H1 (cell line): ENCODE results near the gene TBC1D16. TPM values are rescaled to one million over a fixed set of nuclear protein-coding genes. Genes with fewer than 3 reads are reported as not detected.

Source experiments
- CTCF ChIA-PET: fragments of 300-600 bp; sonication (Branson Sonifier 250); formaldehyde crosslinking; loops from one replicate; lab custom pipeline; 2021; ENCODE audit not compliant: partially characterized antibody; lab: Charles Lee
- POLR2A ChIA-PET: fragments of 300-600 bp; sonication (Branson Sonifier 250); formaldehyde crosslinking; loops from one replicate; lab custom pipeline; 2021; ENCODE audit warnings: inconsistent platforms; ENCODE audit not compliant: partially characterized antibody; lab: Charles Lee
- DNase-seq, 2 experiments: peaks; one replicate each; pipeline versions ENCODE4 v3.0.0 to v3.0.0-alpha.2; 2010 to 2022; ENCODE audit warnings: low spot score in 2 of 2, low read depth in 1 of 2, mixed read lengths in 1 of 2
- FAIRE-seq: peaks from 2 replicates; lab custom pipeline; 2011; peaks lifted over from hg19 to GRCh38; lab: Jason Lieb, UNC
- H2AFZ ChIP-seq: 2 replicates; pipeline ENCODE4 v1.8.1; 2012; ENCODE audit warnings: low read length, inconsistent platforms
- H2AK5ac ChIP-seq: 2 replicates; pipeline ENCODE4 v1.6.1; 2013; ENCODE audit warnings: low read depth, low read length
- H2BK120ac ChIP-seq: replicated peaks from 2 replicates; pipeline ENCODE3; 2013; ENCODE audit warnings: low read depth, low read length, inconsistent platforms
- H2BK12ac ChIP-seq: 2 replicates; pipeline ENCODE4 v1.6.1; 2013; ENCODE audit warnings: low read depth, low read length
- H2BK15ac ChIP-seq: 2 replicates; pipeline ENCODE4 v1.6.1; 2013; ENCODE audit warnings: low read length
- H2BK20ac ChIP-seq: 2 replicates; pipeline ENCODE4 v1.6.1; 2013; ENCODE audit warnings: low read length
- H2BK5ac ChIP-seq: 2 replicates; pipeline ENCODE4 v1.6.1; 2013; ENCODE audit warnings: low read depth, low read length
- H3K14ac ChIP-seq: 2 replicates; pipeline ENCODE4 v1.6.1; 2013; ENCODE audit warnings: inconsistent platforms; ENCODE audit not compliant: insufficient read length
- H3K18ac ChIP-seq: 2 replicates; pipeline ENCODE4 v1.6.1; 2013; ENCODE audit warnings: low read length; ENCODE audit errors: extremely low read depth
- H3K23ac ChIP-seq: 2 replicates; pipeline ENCODE4 v1.6.1; 2013; ENCODE audit warnings: inconsistent platforms; ENCODE audit not compliant: insufficient read length
- H3K23me2 ChIP-seq: 2 replicates; pipeline ENCODE4 v1.6.1; 2013; ENCODE audit warnings: low read depth, low read length
- H3K27ac ChIP-seq: 2 replicates; pipeline ENCODE4 v1.6.1; 2011; ENCODE audit warnings: low read depth, low read length, inconsistent platforms
- H3K27me3 ChIP-seq, 4 experiments: replicated peaks in 1 of 4; 1 replicate in 1 of 4; 2 replicates in 3 of 4; pipeline versions ENCODE4 v1.6.1 to v1.8.1; 2011 to 2013; ENCODE audit warnings: low read length in 3 of 4, mild to moderate bottlenecking in 3 of 4, inconsistent platforms in 2 of 4, mixed read lengths in 2 of 4, moderate library complexity in 1 of 4; ENCODE audit not compliant: control insufficient read depth in 3 of 4, insufficient read depth in 3 of 4; ENCODE audit errors: extremely low read depth in 1 of 4
- H3K36me3 ChIP-seq, 4 experiments: 2 replicates each; pipeline versions ENCODE4 v1.6.1 to v1.8.1; 2011 to 2013; ENCODE audit warnings: mild to moderate bottlenecking in 4 of 4, low read length in 3 of 4, moderate library complexity in 2 of 4, control low read depth in 1 of 4, inconsistent platforms in 1 of 4; ENCODE audit not compliant: insufficient read depth in 4 of 4, control insufficient read depth in 2 of 4
- H3K4ac ChIP-seq: replicated peaks from 2 replicates; pipeline ENCODE3; 2013; ENCODE audit warnings: low read length, low read depth, mixed read lengths, inconsistent platforms; ENCODE audit not compliant: insufficient read length
- H3K4me1 ChIP-seq, 4 experiments: replicated peaks in 1 of 4; 1 replicate in 1 of 4; 2 replicates in 3 of 4; pipeline versions ENCODE4 v1.6.1 to v1.8.1; 2011 to 2013; ENCODE audit warnings: low read length in 3 of 4, inconsistent platforms in 2 of 4, mixed read lengths in 1 of 4; ENCODE audit not compliant: insufficient read depth in 4 of 4, control insufficient read depth in 3 of 4
- H3K4me2 ChIP-seq, 2 experiments: 2 replicates each; pipeline versions ENCODE4 v1.6.1 to v1.8.1; 2011 to 2013; ENCODE audit warnings: low read depth in 2 of 2, low read length in 2 of 2, control low read depth in 1 of 2, inconsistent platforms in 1 of 2, mild to moderate bottlenecking in 1 of 2; ENCODE audit not compliant: insufficient read depth in 1 of 2
- H3K4me3 ChIP-seq, 4 experiments: fragments of 200-600, 300-600 bp in 1 of 4; sonication (generic), shearing (Covaris generic), sonication (Bioruptor Twin) in 1 of 4; 2 replicates each; pipeline versions ENCODE4 v1.5.1 to v1.8.1; 2011 to 2016; ENCODE audit warnings: low read length in 4 of 4, low read depth in 3 of 4, control low read depth in 2 of 4, inconsistent platforms in 2 of 4, mild to moderate bottlenecking in 2 of 4, mixed read lengths in 1 of 4, moderate library complexity in 1 of 4; ENCODE audit not compliant: insufficient read depth in 2 of 4; ENCODE audit errors: extremely low read depth in 1 of 4
- H3K56ac ChIP-seq: replicated peaks from 2 replicates; pipeline ENCODE3; 2013; ENCODE audit warnings: low read depth, mild to moderate bottlenecking, mixed read lengths, low read length, inconsistent platforms; ENCODE audit not compliant: insufficient read length
- H3K79me1 ChIP-seq: 2 replicates; pipeline ENCODE4 v1.6.1; 2013; ENCODE audit warnings: low read depth, low read length, control low read depth
- H3K79me2 ChIP-seq, 2 experiments: 2 replicates each; pipeline versions ENCODE4 v1.6.1 to v1.8.1; 2012 to 2013; ENCODE audit warnings: low read length in 2 of 2, mild to moderate bottlenecking in 2 of 2, inconsistent platforms in 1 of 2; ENCODE audit not compliant: insufficient read depth in 2 of 2, control insufficient read depth in 1 of 2
- H3K9ac ChIP-seq, 4 experiments: replicated peaks in 1 of 4; 1 replicate in 1 of 4; 2 replicates in 3 of 4; pipeline versions ENCODE4 v1.6.1 to v1.8.1; 2011 to 2013; ENCODE audit warnings: low read depth in 3 of 4, low read length in 3 of 4, control low read depth in 2 of 4, mild to moderate bottlenecking in 2 of 4, moderate library complexity in 2 of 4, inconsistent platforms in 1 of 4; ENCODE audit errors: extremely low read depth in 1 of 4
- H3K9me3 ChIP-seq, 2 experiments: 2 replicates each; pipeline versions ENCODE4 v1.6.1 to v1.8.1; 2012 to 2013; ENCODE audit warnings: mild to moderate bottlenecking in 2 of 2, moderate library complexity in 2 of 2, control low read depth in 1 of 2, inconsistent platforms in 1 of 2, low read depth in 1 of 2, low read length in 1 of 2, mixed read lengths in 1 of 2; ENCODE audit not compliant: insufficient read depth in 2 of 2
- H4K20me1 ChIP-seq, 2 experiments: replicated peaks in 1 of 2; 2 replicates each; pipeline versions ENCODE3 to v1.8.1; 2011 to 2013; ENCODE audit warnings: inconsistent platforms in 2 of 2, low read length in 2 of 2, mild to moderate bottlenecking in 1 of 2; ENCODE audit not compliant: insufficient read depth in 2 of 2, control insufficient read depth in 1 of 2
- H4K5ac ChIP-seq: 2 replicates; pipeline ENCODE4 v1.6.1; 2013; ENCODE audit warnings: low read length, low read depth, mixed read lengths, inconsistent platforms; ENCODE audit not compliant: insufficient read length
- H4K8ac ChIP-seq: 2 replicates; pipeline ENCODE4 v1.8.0; 2013; ENCODE audit warnings: mild to moderate bottlenecking, moderate library complexity, low read length, inconsistent platforms; ENCODE audit not compliant: insufficient read depth; ENCODE audit errors: extremely low read depth
- H4K91ac ChIP-seq: replicated peaks from 2 replicates; pipeline ENCODE3; 2013; ENCODE audit warnings: low read length, mixed read lengths, inconsistent platforms; ENCODE audit not compliant: insufficient read length
- ASH2L ChIP-seq: fragments of 200-600, 300-600 bp; sonication (generic); IDR thresholded peaks from one replicate; pipeline ENCODE4 v1.7.1; 2017; ENCODE audit warnings: low read length
- CTCF ChIP-seq, 3 experiments: IDR thresholded peaks; 1 replicate in 2 of 3; 2 replicates in 1 of 3; pipeline versions ENCODE4 v1.5.1 to v1.6.1; 2011; ENCODE audit warnings: low read length in 3 of 3, mild to moderate bottlenecking in 3 of 3, inconsistent platforms in 2 of 3, low read depth in 1 of 3, moderate library complexity in 1 of 3; ENCODE audit not compliant: insufficient read depth in 1 of 3; ENCODE audit errors: control extremely low read depth in 1 of 3
- NANOG ChIP-seq: IDR thresholded peaks from 2 replicates; pipeline ENCODE4 v1.6.1; 2011; ENCODE audit warnings: low read length, low read depth, mild to moderate bottlenecking, inconsistent platforms; ENCODE audit not compliant: insufficient read depth, poor library complexity, severe bottlenecking
- RBBP5 ChIP-seq: IDR thresholded peaks from 2 replicates; pipeline ENCODE4 v1.7.1; 2012; ENCODE audit warnings: low read depth, mild to moderate bottlenecking, inconsistent platforms, low read length, moderate library complexity, borderline replicate concordance
- RFX5 ChIP-seq: IDR thresholded peaks from 2 replicates; pipeline ENCODE4 v1.6.1; 2011; ENCODE audit warnings: low read depth, low read length, improper control_type of control experiment, borderline replicate concordance
- SP1 ChIP-seq: IDR thresholded peaks from 2 replicates; pipeline ENCODE4 v1.6.1; 2011; ENCODE audit warnings: low read depth, low read length
- SRF ChIP-seq: IDR thresholded peaks from 2 replicates; pipeline ENCODE4 v1.6.1; 2011; ENCODE audit warnings: mild to moderate bottlenecking, low read depth, low read length, moderate library complexity
- TEAD4 ChIP-seq: IDR thresholded peaks from 2 replicates; pipeline ENCODE4 v1.6.1; 2012; ENCODE audit warnings: low read depth, low read length, inconsistent platforms, mixed read lengths
- WGBS, 2 experiments: shearing (Covaris generic) in 1 of 2; methylation state at CpG; one replicate each; pipeline versions ENCODE4 v1.1.6 to v1.1.7; 2013 to 2015; ENCODE audit warnings: low lambda C conversion rate in 2 of 2, mixed read lengths in 2 of 2, inconsistent platforms in 1 of 2, low coverage in 1 of 2, missing lambda C conversion rate in 1 of 2; ENCODE audit not compliant: insufficient replicate concordance in 2 of 2, insufficient coverage in 1 of 2, insufficient read length in 1 of 2; ENCODE audit errors: extremely low coverage in 1 of 2, missing lambda C conversion rate in 1 of 2; 5-methylcytosine and 5-hydroxymethylcytosine counted together
- polyA plus RNA-seq, 7 experiments: library from polyadenylated mRNA; depleted of rRNA in 3 of 7; stranded (reverse) in 5 of 7; unstranded in 2 of 7; fragments of >200 nt in 5 of 7; fragments of 200-250 nt in 2 of 7; gene quantifications; 1 replicate in 5 of 7; 2 replicates in 1 of 7; 4 replicates in 1 of 7; pipeline versions ENCODE4 v1.2.1 to v1.2.3, GENCODE V29; 2011 to 2013; ENCODE audit warnings: missing spikeins in 2 of 7, mixed read lengths in 2 of 7
- total RNA-seq: library from RNA; stranded (reverse); fragmentation: NEBNext Ultra II Directional; extraction: Animal tissue kit (Norgen Biotek cat#: 25700); gene quantifications from 2 replicates; pipeline ENCODE4 v1.2.1, GENCODE V29; 2021

TBC1D16 gene
- total and polyA plus RNA-seq, 2 of the 8 experiments (the other 6 are each of a cell fraction or from before 2014, with no cell fraction given) = 21.1 to 109 TPM

DNA sequence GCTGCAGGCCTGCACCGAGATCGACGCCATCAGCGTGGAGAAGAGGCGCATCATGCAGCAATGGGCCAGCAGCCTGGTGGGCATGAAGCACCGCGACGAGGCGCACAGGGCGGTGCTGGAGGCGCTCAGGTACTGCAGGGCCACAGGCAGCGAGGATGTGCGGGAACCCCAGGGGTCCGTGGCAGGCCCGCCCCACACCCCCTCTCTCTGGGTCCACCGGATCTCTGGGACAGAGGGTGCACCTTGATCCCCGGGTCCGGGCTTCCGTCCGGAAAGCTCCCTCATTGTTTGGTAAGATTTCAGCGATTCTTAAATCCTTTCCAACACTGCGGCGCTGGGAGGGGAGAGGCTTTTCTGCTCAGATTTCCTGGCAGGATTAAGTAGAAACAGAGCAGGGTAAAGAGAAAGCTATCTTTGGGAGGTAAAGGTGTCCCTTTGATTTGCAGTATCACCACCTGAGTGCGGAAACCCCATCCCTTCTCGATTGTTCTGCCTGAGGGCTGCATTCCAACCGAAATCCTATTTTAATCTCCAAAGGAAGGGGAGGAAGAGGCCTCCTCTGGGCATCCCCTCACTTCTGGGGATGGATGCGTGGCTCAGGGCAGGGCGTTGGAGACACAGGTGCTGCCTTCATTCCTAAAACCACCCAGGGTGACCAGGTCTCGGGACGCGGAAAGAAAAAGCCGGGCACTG, 30.0 kb upstream of the TBC1D16 start:
- H3K56ac ChIP-seq = peak overlapping the region; percentile 36
- no peaks in the 10 kb centered on the region for H3K36me3 ChIP-seq
- H3K18ac ChIP-seq = peak overlapping the region; percentile 71
- no peaks in the 10 kb centered on the region for H3K27me3 ChIP-seq
- peak overlapping the region; percentile 21 for H2BK120ac ChIP-seq
- no peak overlapping the region for H3K9ac ChIP-seq
- peak overlapping the region in 2 of 4 experiments; percentile 7; a peak in 3 of 8 replicates for H3K4me3 ChIP-seq
- H3K4me2 ChIP-seq = peak overlapping the region; percentile 16 to 49; a peak in 3 of 4 replicates
- peak overlapping the region; percentile 63 for H4K91ac ChIP-seq
- H2AK5ac ChIP-seq = 0 out of 2 replicates have a peak overlapping the region, but pooled peaks have one; percentile 15
- WGBS, 2 experiments = 63% methylated on average over 32 of the region's 32 CpGs; no CpG with 5 or more reads in 1 of the 2 experiments
- H3K4ac ChIP-seq = peak overlapping the region; percentile 41
- H3K4me1 ChIP-seq = peaks cover 3 to 11% (median 6%) of the 10 kb centered on the region in 4 experiments; a peak in 6 of 7 replicates
- no peak overlapping the region; the same call in 1 of the 2 replicates for H2BK15ac ChIP-seq
- H2BK12ac ChIP-seq = peak overlapping the region; percentile 84; the same call in 1 of the 2 replicates
- FAIRE-seq (no peak), DNase-seq (peak in 1 of 2 experiments; percentile 77)
- no peaks in the 10 kb centered on the region for H3K79me2 ChIP-seq
- CTCF ChIA-PET = interaction anchor here (0.6 to 0.9 kb wide), 2 partner anchors 9 to 55 kb away, joined by 3 to 6 read pairs; no protein-coding TSS in a partner anchor
- POLR2A ChIA-PET = interaction anchor here (0.6 to 1.6 kb wide), 4 partner anchors 9 to 31 kb away, joined by 3 to 5 read pairs (median 4); no protein-coding TSS in a partner anchor
- no peaks in the 10 kb centered on the region for H3K23me2 ChIP-seq
- H4K8ac ChIP-seq = no peak overlapping the region
- no peaks in the 10 kb centered on the region for H3K79me1 ChIP-seq
- peak overlapping the region; percentile 39 for H3K27ac ChIP-seq
- no peaks in the 10 kb centered on the region for H3K9me3 ChIP-seq
- H2BK20ac ChIP-seq = peak overlapping the region; percentile 86; the same call in 1 of the 2 replicates
- H3K14ac ChIP-seq = no peak overlapping the region
- no peak overlapping the region for H3K23ac ChIP-seq
- peak overlapping the region; percentile 13 for H4K5ac ChIP-seq
- no peaks in the 10 kb centered on the region for H4K20me1 ChIP-seq
- H2BK5ac ChIP-seq = peak overlapping the region; percentile 73; the same call in 1 of the 2 replicates
- H2AFZ ChIP-seq = 0 out of 2 replicates have a peak overlapping the region, but pooled peaks have one; percentile 41
- no peak for TF ChIP-seq RFX5
- TF ChIP-seq ASH2L = peak; percentile 57
- 0 out of 2 replicates have a peak, but pooled peaks have one; percentile 36 for TF ChIP-seq RBBP5
- no peak for TF ChIP-seq SRF
- TF ChIP-seq NANOG = no peak
- TF ChIP-seq TEAD4 = peak; percentile 57; the same call in 1 of the 2 replicates
- peak in 1 of 3 experiments; percentile 34; a peak in 1 of 4 replicates for TF ChIP-seq CTCF (IDR thresholded peaks at IDR 0.05; ENCODE audit: control extremely low read depth in 1 of 3, insufficient read depth in 1 of 3, low read depth in 1 of 3, low read length in 3 of 3)
- TF ChIP-seq SP1 = 0 out of 2 replicates have a peak, but pooled peaks have one; percentile 18
